PC-9 (cell line): ENCODE measurements around the gene GLB1L2. TPM values are rescaled to one million over a fixed set of nuclear protein-coding genes. Genes with fewer than 3 reads are reported as not detected.

Source experiments
- BruUV-seq: library from RNA; stranded (reverse); fragments of 400-500 nt; replicated peaks from 2 replicates; lab custom pipeline; 2021; lab: Mats Ljungman, UMichigan
- CTCF ChIA-PET: fragments of 300-600 bp; sonication (Branson Sonifier 250); formaldehyde crosslinking; loops from one replicate; lab custom pipeline; 2022; ENCODE audit warnings: antibody characterized with exemption; lab: Charles Lee
- POLR2A ChIA-PET: fragments of 300-600 bp; sonication (Branson Sonifier 250); formaldehyde crosslinking; loops from one replicate; lab custom pipeline; 2022; ENCODE audit warnings: antibody characterized with exemption; ENCODE audit not compliant: unreplicated experiment; lab: Charles Lee
- DNase-seq, 2 experiments: peaks; one replicate each; pipeline versions ENCODE4 v3.0.0 to v3.0.0-alpha.2; 2015 to 2022; ENCODE audit warnings: mixed read lengths in 1 of 2
- H2AFZ ChIP-seq: fragments of 200-600 bp; sonication (generic); 2 replicates; pipeline ENCODE4 v1.8.1; 2017; ENCODE audit warnings: antibody characterized with exemption
- H3F3A ChIP-seq: fragments of 200-600 bp; sonication (generic); 2 replicates; pipeline ENCODE4 v1.8.1; 2017; ENCODE audit warnings: antibody characterized with exemption, mild to moderate bottlenecking, low read depth; ENCODE audit not compliant: insufficient read depth
- H3K27ac ChIP-seq: fragments of 200-600 bp; sonication (generic); 2 replicates; pipeline ENCODE4 v1.6.1; 2016; ENCODE audit warnings: mixed run types
- H3K27me3 ChIP-seq: fragments of 200-600 bp; sonication (generic); 2 replicates; pipeline ENCODE4 v1.6.1; 2016; ENCODE audit warnings: low read depth, mixed run types; ENCODE audit not compliant: insufficient read depth
- H3K36me3 ChIP-seq: fragments of 200-600 bp; sonication (generic); 2 replicates; pipeline ENCODE4 v1.6.1; 2016; ENCODE audit warnings: low read depth, mixed run types
- H3K4me1 ChIP-seq: fragments of 200-600 bp; sonication (generic); replicated peaks from 2 replicates; pipeline ENCODE4 v1.6.1; 2016; ENCODE audit warnings: mixed run types; ENCODE audit not compliant: insufficient read depth
- H3K4me2 ChIP-seq: fragments of 200-600 bp; sonication (generic); 2 replicates; pipeline ENCODE4 v1.6.1; 2017; ENCODE audit warnings: mixed run types
- H3K4me3 ChIP-seq: fragments of 200-600 bp; sonication (generic); 2 replicates; pipeline ENCODE4 v1.6.1; 2016; ENCODE audit warnings: mixed run types
- H3K79me2 ChIP-seq: fragments of 200-600 bp; sonication (generic); 2 replicates; pipeline ENCODE4 v1.6.1; 2017; ENCODE audit warnings: low read depth, mixed run types
- H3K9me2 ChIP-seq: fragments of 200-600 bp; sonication (generic); 2 replicates; pipeline ENCODE4 v1.8.1; 2017; ENCODE audit warnings: mild to moderate bottlenecking; ENCODE audit not compliant: insufficient read depth
- H3K9me3 ChIP-seq: fragments of 200-600 bp; sonication (generic); 2 replicates; pipeline ENCODE4 v1.8.1; 2016; ENCODE audit warnings: low read depth; ENCODE audit not compliant: insufficient read depth
- H4K20me1 ChIP-seq: fragments of 200-600 bp; sonication (generic); 2 replicates; pipeline ENCODE4 v1.8.1; 2017; ENCODE audit not compliant: insufficient read depth
- CTCF ChIP-seq: fragments of 200-600 bp; sonication (generic); conservative IDR thresholded peaks from 2 replicates; pipeline ENCODE4 v1.6.1; 2017; ENCODE audit warnings: mixed run types, antibody characterized with exemption, mild to moderate bottlenecking, moderate library complexity
- EZH2 ChIP-seq: fragments of 200-600 bp; sonication (generic); IDR thresholded peaks from 2 replicates; pipeline ENCODE4 v1.8.0; 2017; ENCODE audit warnings: antibody characterized with exemption, low read depth
- intact Hi-C: fragments of 100-400 bp; cut with micrococcal nuclease; formaldehyde crosslinking; loops from one replicate; pipeline ENCODE4 v1.10.0; 2022; ENCODE audit not compliant: unreplicated experiment
- total RNA-seq: library from RNA; stranded (reverse); gene quantifications from 2 replicates; pipeline ENCODE4 v1.2.3, GENCODE V29; 2021

GLB1L2 gene
- total RNA-seq, 1 experiment from 2014 or later: 32.2 TPM

- H3F3A ChIP-seq: no peaks in the 10 kb centered on the region
- peaks cover 87% of the 10 kb centered on the region for H3K27me3 ChIP-seq
- H3K4me2 ChIP-seq: no peak overlapping the region
- ChIA-PET POLR2A (no interaction called here), CTCF (no interaction called here)
- no peaks in the 10 kb centered on the region for H3K36me3 ChIP-seq
- no peak overlapping the region for H3K4me3 ChIP-seq
- no peak overlapping the region for H3K27ac ChIP-seq
- H3K4me1 ChIP-seq: no peaks in the 10 kb centered on the region
- H3K9me2 ChIP-seq: no peaks in the 10 kb centered on the region
- no peaks in the 10 kb centered on the region; the same call in 1 of the 2 replicates for H4K20me1 ChIP-seq
- intact Hi-C loops: no loop called here
- no TSS peak for BruUV-seq
- no peaks in the 10 kb centered on the region for H3K79me2 ChIP-seq
- DNase-seq: no peak
- H3K9me3 ChIP-seq: no peaks in the 10 kb centered on the region
- TF ChIP-seq EZH2 (no peak), CTCF (no peak)
- H2AFZ ChIP-seq: no peak overlapping the region
Observed at GRCh38 chr11:134416726-134417125, 84.9 kb downstream of the GLB1L2 start.

GRCh38 chr11:134417871-134418840 lies 86.4 kb downstream of the GLB1L2 start:
- DNase-seq: no peak
- Histone ChIP-seq H2AFZ (no peak overlapping the region), H4K20me1 (no peaks in the 10 kb centered on the region; the same call in 1 of the 2 replicates), H3K4me2 (no peak overlapping the region), H3K4me1 (no peaks in the 10 kb centered on the region), H3K27ac (no peak overlapping the region), H3K27me3 (peaks cover 95% of the 10 kb centered on the region), H3K9me2 (no peaks in the 10 kb centered on the region), H3K9me3 (no peaks in the 10 kb centered on the region), H3K36me3 (no peaks in the 10 kb centered on the region), H3F3A (no peaks in the 10 kb centered on the region), H3K4me3 (no peak overlapping the region), H3K79me2 (no peaks in the 10 kb centered on the region)
- TF ChIP-seq CTCF (no peak), EZH2 (no peak)
- POLR2A ChIA-PET: no interaction called here
- intact Hi-C loops: no loop called here
- no TSS peak for BruUV-seq
- CTCF ChIA-PET: no interaction called here

- Histone ChIP-seq H3K9me2 (no peaks in the 10 kb centered on the region), H3K36me3 (no peaks in the 10 kb centered on the region), H3K9me3 (no peaks in the 10 kb centered on the region), H3K4me1 (no peaks in the 10 kb centered on the region), H2AFZ (no peak overlapping the region), H3K4me3 (no peak overlapping the region), H3F3A (no peaks in the 10 kb centered on the region), H4K20me1 (no peaks in the 10 kb centered on the region; the same call in 1 of the 2 replicates), H3K79me2 (no peaks in the 10 kb centered on the region), H3K27ac (no peak overlapping the region), H3K4me2 (no peak overlapping the region), H3K27me3 (peaks cover 96% of the 10 kb centered on the region)
- intact Hi-C loops: no loop called here
- BruUV-seq: no TSS peak
- no peak for DNase-seq
- CTCF ChIA-PET: no interaction called here
- POLR2A ChIA-PET: no interaction called here
- TF ChIP-seq EZH2 (no peak), CTCF (no peak)
Observed at GRCh38 chr11:134423106-134423505, 91.3 kb downstream of the GLB1L2 start.
